GOT3 (cell line): Measurements from ENCODE around the gene GUCA1A.
A peak's percentile ranks its signal among the peaks of the same experiment; 100 is the strongest.
"Not testable (repeated sequence)": the region's sequence is repeated elsewhere in the genome, so short reads cannot be mapped to it uniquely, and the experiment has no call there.

Source experiments
- DNase-seq: peaks from one replicate; lab custom pipeline; 2025; ENCODE audit warnings: mixed read lengths; lab: John Stamatoyannopoulos, UW

The GUCA1A gene

DNA sequence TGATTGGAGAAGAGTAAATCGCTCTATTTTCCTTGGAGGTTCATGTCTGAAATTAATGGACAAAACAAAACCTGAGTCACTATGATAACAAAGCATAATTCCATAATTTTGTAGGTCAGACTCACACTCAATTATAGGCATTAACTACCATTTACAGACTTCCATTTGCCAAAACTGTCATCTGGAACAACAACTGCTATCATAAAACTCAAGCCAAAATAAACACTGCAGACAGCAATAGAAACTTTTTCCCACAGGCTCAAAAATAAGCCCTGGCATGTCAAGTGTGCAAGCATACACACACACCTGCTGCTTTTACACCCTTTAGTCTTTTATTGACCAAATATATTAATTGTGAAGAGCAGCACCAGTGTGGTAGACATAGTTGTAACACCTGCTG is 37.4 kb downstream of the GUCA1A start:
- no peak for DNase-seq

DNA sequence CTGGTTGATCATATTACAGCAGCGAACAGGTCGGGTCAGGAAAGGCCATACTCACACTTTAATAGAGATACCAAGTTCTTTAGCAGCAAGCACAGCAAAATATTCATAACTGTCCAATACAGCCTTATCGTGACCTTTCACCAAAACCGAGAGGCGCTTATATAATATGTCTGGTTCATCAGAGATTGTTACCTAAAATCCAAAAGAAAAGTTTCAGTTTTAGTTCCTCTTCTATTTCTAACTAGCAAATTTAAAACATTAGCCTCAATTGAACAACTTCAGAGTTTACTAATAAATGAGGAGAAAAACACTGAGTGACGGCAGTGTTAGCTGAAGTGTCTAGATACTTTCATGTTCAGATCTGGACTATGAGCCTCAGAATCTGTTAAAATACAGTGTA is 38.6 kb downstream of the GUCA1A start:
- DNase-seq = no peak

DNA sequence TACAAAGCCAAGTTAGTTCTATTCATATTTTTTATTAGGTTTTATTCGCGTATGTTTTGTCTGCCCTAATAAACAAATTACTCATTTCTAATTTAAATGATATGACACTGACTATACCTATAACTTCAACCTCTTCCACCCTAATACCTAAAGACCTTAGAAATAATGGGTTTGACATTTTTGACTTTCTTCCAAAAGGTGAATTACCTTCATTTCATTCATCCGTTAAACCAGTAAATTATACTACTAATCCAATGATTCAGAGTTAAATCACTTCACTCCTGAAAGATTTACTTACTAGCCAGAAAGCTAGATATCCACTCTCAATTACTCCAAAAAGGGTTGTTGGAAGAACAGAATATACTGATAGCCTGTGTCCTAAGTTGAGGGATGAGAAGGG is 39.3 kb downstream of the GUCA1A start:
- DNase-seq = no peak

DNA sequence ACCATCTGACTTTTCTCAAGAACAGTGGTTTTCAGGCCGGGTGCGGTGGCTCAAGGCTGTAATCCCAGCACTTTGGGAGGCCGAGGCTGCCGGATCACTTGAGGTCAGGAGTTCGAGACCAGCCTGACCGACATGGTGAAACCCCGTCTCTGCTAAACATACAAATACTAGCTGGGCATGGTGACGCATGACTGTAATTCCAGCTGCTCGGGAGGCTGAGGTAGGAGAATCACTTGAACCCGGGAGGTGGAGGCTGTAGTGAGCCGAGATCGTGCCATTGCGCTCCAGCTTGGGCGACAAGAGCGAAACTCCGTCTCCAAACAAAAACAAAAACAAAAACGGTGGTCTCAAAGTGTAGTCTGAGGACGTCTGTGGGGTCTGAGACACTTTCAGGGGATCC is 43.3 kb downstream of the GUCA1A start:
- not testable (repeated sequence) for DNase-seq

DNA sequence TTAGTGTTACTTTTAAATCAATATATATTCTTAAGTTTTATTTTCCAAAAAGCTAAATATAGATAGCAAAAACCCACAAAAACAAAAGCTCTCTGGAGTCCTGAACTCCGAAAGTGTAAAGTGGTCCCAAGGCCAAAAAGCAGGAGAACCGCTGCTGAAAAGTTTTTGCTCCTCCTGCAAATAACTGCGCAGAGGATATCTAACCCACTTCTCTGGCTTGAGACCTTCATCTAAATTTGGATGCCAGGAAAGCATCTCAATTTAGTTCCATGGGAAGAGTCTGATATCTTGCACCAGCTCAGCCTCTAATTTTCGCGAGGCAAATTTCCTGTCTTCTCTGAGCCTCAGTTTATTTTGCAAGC is 44.0 kb downstream of the GUCA1A start:
- DNase-seq = no peak

DNA sequence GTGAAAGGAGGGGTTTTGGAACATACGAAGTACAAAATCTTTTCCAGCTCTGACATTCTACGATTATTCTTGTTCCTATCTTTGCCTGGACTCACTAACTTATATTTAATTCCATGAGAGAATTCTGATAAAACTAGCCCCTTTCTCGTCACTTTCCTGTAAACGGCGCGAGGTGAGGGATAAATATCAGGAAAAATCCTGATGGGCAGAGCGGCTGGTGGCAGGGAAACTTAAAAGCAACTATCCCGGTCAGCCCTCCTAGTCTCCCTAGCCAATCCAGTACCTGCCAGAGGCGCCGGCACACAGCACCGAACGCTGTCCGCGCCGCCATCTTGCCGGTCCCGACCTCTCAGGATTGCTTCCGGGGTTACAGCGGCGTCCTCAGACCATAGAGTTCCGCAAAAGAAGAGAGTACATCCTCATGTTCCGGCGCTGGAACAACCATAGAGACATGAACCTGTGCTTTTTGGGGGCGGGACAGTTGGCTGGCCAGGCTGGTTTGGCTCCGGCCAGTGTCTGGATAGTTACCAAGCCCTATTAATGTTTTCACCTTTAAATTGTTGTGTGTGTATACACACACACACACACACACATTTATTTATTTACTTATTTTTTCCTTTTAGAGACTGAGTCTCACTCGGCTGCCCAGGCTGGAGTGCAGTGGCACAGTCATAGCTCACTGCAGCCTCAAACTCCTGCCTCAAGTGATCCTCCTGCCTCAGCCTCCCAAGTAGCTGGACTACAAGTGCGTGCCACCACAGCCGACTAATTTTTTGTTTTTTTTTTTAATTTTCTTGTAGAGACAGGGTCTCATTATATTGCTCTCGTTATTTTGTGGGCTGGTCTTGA is 44.6 kb downstream of the GUCA1A start, which contains the start of gene MRPS10:
TSS of gene MRPS10 (minus strand) at position 343 of the 849 bp plus-strand sequence. CDS start at position 331, 12 bp downstream.
- DNase-seq = peak; percentile 75

DNA sequence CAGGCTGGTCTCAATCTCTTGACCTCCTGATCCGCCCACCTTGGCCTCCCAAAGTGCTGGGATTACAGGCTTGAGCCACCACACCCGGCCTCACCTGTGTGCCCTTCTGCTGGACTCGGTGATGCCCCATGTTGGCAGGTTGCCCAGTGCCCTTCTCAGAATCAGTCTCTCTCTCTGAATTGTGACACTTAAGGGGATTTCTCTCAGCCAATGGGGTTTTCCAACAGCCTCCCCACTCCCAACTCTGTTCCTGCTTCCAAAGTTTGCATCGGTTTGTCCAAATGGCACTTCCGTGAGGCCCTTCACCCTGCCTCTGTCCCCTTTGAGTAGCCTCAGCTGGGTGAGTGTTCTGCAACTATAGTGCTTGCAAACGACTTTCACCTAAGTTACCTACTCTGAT is 47.6 kb downstream of the GUCA1A start:
- no peak for DNase-seq

DNA sequence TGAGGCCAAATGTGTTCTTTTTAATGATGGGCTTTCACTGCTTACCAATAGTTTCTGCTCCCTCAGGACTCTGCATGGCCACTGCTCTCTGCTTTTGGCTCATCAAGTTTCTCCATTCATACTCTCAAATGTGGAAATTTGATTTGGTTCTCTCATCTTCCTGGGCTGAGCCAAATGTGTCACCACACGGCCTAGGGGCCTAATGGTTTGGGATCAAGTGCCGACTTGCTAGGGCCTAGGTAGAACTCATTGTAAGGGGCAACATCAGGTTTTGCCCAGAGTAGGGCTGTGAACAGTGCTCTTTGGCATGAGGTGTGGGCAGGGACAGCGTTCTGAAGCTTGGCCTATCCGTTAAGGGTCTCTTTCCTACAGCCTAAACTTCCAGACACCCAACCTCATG is 48.4 kb downstream of the GUCA1A start:
- DNase-seq = no peak

DNA sequence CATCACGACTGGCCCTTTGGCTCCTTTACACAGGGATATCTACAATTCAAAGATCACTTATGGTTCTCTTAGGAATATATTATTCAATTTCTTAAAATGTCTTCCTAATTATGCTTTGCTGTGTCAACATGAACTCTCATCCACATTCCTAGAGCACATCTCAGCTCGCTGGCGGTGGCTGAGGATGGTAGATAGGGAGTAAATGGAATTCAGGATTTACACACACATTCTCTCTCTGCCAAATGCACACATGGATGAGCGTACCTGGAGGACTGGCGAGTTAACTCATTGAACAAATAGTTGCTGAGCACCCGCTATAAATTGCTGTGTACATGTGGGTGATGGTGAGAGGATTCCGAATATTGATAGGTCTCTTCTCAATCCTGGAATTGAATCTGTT is 49.3 kb downstream of the GUCA1A start:
- no peak for DNase-seq

DNA sequence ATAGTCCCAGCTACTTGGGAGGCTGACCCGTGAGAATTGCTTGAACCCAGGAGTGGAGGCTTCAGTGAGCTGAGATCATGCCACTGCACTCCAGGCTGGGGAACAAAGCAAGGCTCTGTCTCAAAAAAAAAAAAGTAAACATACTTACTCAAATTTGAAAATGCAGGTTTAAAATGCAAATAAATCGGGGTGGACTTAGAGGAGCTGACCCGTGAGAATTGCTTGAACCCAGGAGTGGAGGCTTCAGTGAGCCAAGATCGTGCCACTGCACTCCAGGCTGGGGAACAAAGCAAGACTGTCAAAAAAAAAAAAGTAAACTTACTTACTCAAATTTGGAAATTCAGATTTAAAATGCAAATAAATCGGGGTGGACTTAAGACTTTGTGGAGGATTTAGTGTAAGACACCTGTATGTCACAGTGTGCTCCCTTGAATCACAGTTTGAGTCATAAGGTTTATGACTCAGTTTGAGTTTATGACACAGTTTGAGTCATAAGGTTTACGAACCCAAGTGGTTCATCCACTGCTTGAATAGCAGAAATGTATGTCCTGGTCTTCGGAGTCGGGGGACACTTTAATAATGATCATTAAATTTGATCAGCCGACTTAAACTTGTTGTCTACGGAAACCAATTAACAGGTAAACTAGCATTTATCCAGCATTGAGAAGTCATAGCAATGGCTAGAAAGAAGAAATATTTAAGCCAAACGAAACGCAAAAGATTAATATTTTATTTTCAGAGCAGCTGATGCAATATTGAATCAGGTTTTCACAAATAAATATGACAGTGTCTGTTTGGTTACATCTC is 51.3 kb downstream of the GUCA1A start:
- DNase-seq = no peak

DNA sequence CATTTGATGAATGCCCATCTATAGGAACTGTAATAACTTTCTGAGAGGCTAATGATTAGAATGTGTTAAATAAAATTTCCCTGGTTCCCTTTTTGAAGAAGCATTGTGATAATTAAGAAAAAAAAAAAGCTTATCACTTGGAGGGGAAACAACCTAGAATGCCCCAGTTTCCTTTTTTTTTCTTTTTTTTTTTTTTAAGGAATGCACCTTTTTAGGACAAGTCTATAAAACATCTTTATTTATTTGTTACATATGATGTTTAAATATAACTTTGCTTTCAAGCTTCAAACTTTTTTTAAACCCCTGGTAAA is 51.8 kb downstream of the GUCA1A start:
- DNase-seq = no peak

DNA sequence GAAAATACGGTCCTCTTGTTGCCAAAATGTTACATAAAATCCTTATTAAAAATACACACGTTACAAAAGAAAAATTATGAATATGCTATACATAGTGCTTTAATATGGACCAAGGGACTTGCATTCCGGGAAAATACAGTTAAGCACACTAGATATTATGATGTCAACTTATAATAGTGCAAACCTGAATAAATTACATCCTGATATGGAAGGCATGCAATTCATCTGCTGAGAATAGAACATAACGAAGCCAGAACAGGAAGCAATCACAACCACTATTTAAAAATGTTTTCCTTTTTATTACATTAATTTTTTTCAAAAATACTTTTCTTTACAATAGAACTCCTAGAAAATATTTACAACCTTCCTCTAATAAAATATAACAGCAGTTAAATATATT is 52.3 kb downstream of the GUCA1A start:
- DNase-seq = no peak

DNA sequence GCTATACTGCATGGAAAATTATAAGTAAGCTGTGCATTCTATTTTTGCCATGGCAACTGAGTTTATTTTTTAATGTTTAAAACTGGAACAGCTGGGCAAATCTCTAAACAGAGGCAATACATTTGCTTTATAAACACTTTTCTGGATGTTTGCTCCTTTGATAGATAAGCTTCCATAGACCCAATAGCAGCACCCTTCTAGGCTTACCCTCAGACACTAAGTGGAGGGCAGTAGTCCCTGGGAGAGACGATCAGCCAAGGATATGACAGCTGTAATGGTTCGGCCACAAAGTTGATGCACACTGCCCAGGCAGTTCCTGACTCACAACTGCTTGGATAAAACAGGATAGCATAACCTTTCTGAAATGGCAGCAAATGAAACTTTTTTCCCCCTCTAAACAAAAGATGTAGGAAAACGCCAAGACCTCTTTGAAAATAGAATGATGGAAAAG is 53.0 kb downstream of the GUCA1A start:
- no peak for DNase-seq

DNA sequence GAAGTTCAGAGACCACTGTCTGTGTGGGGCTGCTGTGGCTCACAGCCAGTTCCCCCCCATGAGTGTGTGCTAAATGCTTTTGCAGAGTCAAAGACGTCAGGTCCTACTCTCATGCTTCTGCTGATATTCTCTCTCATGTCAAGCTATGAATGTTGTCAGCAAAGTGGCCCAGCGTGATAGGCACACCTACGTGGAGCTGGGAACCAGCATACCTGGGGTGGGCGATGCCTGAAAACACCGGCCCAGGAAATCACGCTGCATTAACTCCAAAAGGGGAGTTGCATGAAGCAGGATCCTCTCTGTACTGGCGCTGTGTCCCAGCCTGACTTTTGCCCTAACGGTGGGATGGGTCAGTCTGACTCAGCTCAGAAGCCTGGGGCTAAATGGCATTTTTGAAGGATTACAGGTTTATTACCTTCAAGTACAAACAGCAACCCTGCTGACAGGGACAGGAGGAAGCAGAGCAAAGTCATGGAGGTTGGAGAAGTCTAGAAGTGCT is 53.5 kb downstream of the GUCA1A start:
- no peak for DNase-seq

DNA sequence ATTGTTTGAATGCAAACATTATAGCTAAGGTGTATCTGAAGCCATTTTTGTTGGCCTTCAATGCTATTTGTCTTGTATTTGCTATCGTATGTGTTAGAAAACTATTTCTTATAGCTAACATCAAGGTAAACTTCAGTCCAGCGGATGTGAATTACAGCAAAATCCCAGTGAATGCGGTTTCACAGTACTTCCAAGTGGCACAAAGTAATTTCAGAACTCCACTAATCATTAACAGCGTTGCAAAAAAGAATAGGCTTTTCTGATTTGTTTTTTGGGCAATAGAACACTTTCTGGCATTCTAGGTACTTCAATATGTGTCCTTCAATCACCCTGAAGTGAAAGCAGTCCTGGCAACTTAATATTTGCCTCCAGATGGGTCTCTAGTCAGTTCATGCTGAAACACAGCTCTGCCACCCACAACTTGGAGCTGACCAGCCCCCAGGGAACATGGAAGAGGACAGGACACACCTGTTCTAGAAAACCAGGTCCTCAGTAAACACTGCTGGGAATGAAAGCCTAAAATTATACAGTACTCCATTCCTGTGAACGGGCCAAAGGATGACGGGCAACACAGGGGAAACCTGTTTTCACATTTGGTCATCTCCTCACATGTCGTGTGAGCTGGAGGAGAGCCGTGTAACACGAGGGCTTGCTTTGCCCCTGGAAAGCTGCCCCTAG is 54.1 kb downstream of the GUCA1A start:
- DNase-seq = no peak

DNA sequence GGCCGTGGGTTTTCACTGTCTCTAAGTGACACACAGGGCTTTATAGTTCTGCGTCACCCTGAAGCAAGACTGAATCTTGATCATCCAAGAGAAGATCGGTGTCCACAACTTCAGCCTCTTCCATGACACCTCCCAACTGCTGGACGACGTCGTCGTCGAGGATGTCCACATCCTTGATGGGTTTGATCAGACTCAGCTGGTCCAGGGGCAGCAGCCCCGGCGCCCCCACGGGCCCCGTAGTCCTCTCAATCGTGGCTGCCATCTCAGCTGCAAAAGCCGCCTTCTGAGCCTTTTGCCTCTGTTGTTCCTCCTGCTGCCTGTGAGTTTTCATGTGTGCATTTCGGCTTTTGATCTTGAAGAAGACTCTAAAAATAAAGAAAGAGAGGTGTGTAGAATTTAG is 55.1 kb downstream of the GUCA1A start:
- no peak for DNase-seq
